GM12878 (cell line): Measurements from ENCODE around the gene NCF4. TPM values are rescaled to one million over a fixed set of nuclear protein-coding genes. Genes with fewer than 3 reads are reported as not detected.

Source experiments
- E4F1 ChIP-seq: fragments of 450-650 bp; IDR thresholded peaks from 2 replicates; pipeline ENCODE4 v1.6.1; 2018; ENCODE audit warnings: borderline replicate concordance, mild to moderate bottlenecking; ENCODE audit not compliant: partially characterized antibody
- ESRRA ChIP-seq: IDR thresholded peaks from 2 replicates; pipeline ENCODE4 v1.6.1; 2012; ENCODE audit warnings: mild to moderate bottlenecking, low read length, improper control_type of control experiment
- GABPA ChIP-seq: IDR thresholded peaks from 2 replicates; pipeline ENCODE4 v1.6.1; 2014; ENCODE audit warnings: antibody characterized with exemption, low read depth, mild to moderate bottlenecking, inconsistent platforms
- PRDM15 ChIP-seq: fragments of 450-650 bp; formaldehyde crosslinking; IDR thresholded peaks from 2 replicates; pipeline ENCODE4 v1.4.0; 2020; ENCODE audit warnings: mild to moderate bottlenecking, moderate library complexity
- SMC3 ChIP-seq: IDR thresholded peaks from 2 replicates; pipeline ENCODE4 v1.6.1; 2011; ENCODE audit warnings: low read length, improper control_type of control experiment, borderline replicate concordance
- ZBED1 ChIP-seq: IDR thresholded peaks from 2 replicates; pipeline ENCODE4 v1.6.1; 2016; ENCODE audit warnings: borderline replicate concordance
- ZBTB11 ChIP-seq: fragments of 450-650 bp; formaldehyde crosslinking; IDR thresholded peaks from 2 replicates; pipeline ENCODE4 v1.5.0; 2022; ENCODE audit warnings: mild to moderate bottlenecking, missing genetic modification characterization
- polyA plus RNA-seq, 11 experiments: library from polyadenylated mRNA; depleted of rRNA in 4 of 11; unstranded in 6 of 11; stranded (reverse) in 5 of 11; fragments of >200 nt; fragmentation: Nextera tagmentation in 4 of 11; fragmentation: Illumina TruSeq in 1 of 11; extraction: Ambion mirVana in 4 of 11; extraction: Trizol in 1 of 11; gene quantifications; 1 replicate in 1 of 11; 2 replicates in 10 of 11; pipeline versions ENCODE4 v1.2.1 to v1.2.3, GENCODE V29; 2011 to 2016; ENCODE audit warnings: inconsistent platforms in 2 of 11, missing spikeins in 2 of 11, low read depth in 1 of 11
- total RNA-seq, 4 experiments: library from RNA; depleted of rRNA in 3 of 4; stranded (reverse); fragments of >200 nt in 3 of 4; fragmentation: Illumina TruSeq in 1 of 4; extraction: Trizol in 1 of 4; gene quantifications; 2 replicates each; pipeline versions ENCODE4 v1.2.1 to v1.2.3, GENCODE V29; 2013 to 2021

NCF4 gene
- total and polyA plus RNA-seq, 10 of the 15 experiments (the other 5 are each of a cell fraction or from before 2014, with no cell fraction given) = 22.9 to 136 (median 72.5) TPM

- TF ChIP-seq E4F1 = no peak
- TF ChIP-seq SMC3 = no peak
- no peak for TF ChIP-seq ZBED1
- TF ChIP-seq ESRRA = no peak
- no peak for TF ChIP-seq ZBTB11 (CRISPR knock-in tag)
- no peak for TF ChIP-seq GABPA
- no peak for TF ChIP-seq PRDM15 (CRISPR knock-in tag)
Measured at GRCh38 chr22:36879775-36880174, 19.0 kb downstream of the NCF4 start (continued).
